PFSK-1 (cell line): ENCODE results near the gene LNX1.

Source experiments
- FOXP2 ChIP-seq: optimal IDR thresholded peaks from 2 replicates; pipeline ENCODE3; 2011; ENCODE audit warnings: borderline replicate concordance, control low read depth, inconsistent platforms; ENCODE audit not compliant: insufficient read depth; ENCODE audit errors: extremely low read length, extremely low read depth
- POLR2AphosphoS5 ChIP-seq: IDR thresholded peaks from 2 replicates; pipeline ENCODE4 v1.6.1; 2012; ENCODE audit warnings: low read depth, mild to moderate bottlenecking, control low read depth, low read length, moderate library complexity
- SIN3A ChIP-seq: IDR thresholded peaks from 2 replicates; pipeline ENCODE4 v1.6.1; 2012; ENCODE audit warnings: mild to moderate bottlenecking, low read length, moderate library complexity, borderline replicate concordance; ENCODE audit not compliant: insufficient read depth
- TAF1 ChIP-seq: IDR thresholded peaks from 2 replicates; pipeline ENCODE4 v1.6.1; 2012; ENCODE audit warnings: low read length, control low read depth, borderline replicate concordance; ENCODE audit not compliant: insufficient read depth
- TF ChIP-seq, protein P1 (sequence below), 2 experiments: IDR thresholded peaks; 2 replicates each; pipeline versions ENCODE4 v1.6.1 to v1.8.0; 2011 to 2012; ENCODE audit warnings: low read depth in 2 of 2, low read length in 2 of 2, control low read depth in 1 of 2, inconsistent platforms in 1 of 2, mild to moderate bottlenecking in 1 of 2, moderate library complexity in 1 of 2; ENCODE audit not compliant: insufficient read depth in 1 of 2

The LNX1 gene

DNA sequence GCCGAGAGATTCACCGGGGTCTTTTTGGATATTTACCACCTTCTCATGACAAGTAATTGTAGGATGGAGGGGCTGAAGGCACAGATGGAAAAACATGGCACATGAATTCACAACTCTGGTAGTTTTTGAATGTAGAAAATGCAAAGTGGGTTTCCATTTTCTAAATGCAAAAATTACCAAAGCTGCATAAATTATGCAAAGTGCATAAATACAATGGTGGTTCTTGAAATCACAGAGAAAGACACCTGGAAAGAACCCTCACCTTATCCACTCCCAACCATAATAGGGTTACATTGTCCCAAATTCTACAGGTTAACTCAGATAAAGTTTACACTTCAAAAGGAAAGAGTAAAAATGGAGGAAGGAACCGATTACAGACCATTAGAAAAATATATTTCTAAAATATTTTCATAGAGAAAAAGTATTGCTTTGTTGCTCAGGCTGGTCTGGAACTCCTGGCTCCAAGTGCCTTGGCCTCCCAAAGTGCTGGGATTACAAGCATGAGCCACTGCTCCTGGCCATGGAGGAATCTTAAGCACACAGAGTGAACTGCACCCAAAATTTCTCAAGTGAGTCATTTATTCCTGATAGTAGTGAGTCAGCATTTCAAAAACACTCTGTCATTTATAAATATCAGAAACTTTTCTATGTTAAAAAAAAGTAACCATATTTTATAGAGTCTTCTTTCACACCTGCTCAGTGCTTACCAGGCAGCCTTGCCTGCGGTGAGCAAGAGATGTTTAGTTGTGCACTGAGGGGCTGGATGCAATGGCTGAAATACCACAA is 112.4 kb downstream of the LNX1 start:
- TF ChIP-seq SIN3A, result no peak

DNA sequence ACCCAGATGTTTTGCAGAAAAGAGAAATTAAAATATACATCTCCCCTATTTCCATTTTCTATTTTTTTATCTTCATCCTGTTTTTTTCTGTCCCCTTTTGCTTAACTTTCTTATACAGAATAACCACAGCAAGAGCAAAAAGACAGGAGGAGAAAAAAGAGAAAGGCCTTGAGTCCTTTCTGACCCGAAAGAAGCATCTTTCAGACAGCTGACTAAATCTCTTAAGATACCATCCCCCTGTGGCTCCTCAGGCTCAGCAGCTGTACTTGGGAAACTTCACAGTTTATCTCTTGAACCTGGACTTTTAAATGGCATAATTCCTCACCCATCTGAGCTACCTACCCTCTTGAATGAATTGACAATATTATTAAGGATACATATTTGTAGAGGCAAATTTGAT is 113.7 kb downstream of the LNX1 start:
- TF ChIP-seq, protein P1, sequence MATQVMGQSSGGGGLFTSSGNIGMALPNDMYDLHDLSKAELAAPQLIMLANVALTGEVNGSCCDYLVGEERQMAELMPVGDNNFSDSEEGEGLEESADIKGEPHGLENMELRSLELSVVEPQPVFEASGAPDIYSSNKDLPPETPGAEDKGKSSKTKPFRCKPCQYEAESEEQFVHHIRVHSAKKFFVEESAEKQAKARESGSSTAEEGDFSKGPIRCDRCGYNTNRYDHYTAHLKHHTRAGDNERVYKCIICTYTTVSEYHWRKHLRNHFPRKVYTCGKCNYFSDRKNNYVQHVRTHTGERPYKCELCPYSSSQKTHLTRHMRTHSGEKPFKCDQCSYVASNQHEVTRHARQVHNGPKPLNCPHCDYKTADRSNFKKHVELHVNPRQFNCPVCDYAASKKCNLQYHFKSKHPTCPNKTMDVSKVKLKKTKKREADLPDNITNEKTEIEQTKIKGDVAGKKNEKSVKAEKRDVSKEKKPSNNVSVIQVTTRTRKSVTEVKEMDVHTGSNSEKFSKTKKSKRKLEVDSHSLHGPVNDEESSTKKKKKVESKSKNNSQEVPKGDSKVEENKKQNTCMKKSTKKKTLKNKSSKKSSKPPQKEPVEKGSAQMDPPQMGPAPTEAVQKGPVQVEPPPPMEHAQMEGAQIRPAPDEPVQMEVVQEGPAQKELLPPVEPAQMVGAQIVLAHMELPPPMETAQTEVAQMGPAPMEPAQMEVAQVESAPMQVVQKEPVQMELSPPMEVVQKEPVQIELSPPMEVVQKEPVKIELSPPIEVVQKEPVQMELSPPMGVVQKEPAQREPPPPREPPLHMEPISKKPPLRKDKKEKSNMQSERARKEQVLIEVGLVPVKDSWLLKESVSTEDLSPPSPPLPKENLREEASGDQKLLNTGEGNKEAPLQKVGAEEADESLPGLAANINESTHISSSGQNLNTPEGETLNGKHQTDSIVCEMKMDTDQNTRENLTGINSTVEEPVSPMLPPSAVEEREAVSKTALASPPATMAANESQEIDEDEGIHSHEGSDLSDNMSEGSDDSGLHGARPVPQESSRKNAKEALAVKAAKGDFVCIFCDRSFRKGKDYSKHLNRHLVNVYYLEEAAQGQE (IDR thresholded peaks at IDR 0.05; ENCODE audit: insufficient read depth in 1 of 2, low read depth in 2 of 2, low read length in 2 of 2), result no peak
- TF ChIP-seq SIN3A, result no peak
- TF ChIP-seq FOXP2, result no peak
- TF ChIP-seq POLR2AphosphoS5, result no peak
- no peak for TF ChIP-seq TAF1

GRCh38 chr4:53477038-53477565 is 114.2 kb downstream of the LNX1 start:
- TF ChIP-seq, protein P1 (IDR thresholded peaks at IDR 0.05; ENCODE audit: insufficient read depth in 1 of 2, low read depth in 2 of 2, low read length in 2 of 2), result no peak

DNA sequence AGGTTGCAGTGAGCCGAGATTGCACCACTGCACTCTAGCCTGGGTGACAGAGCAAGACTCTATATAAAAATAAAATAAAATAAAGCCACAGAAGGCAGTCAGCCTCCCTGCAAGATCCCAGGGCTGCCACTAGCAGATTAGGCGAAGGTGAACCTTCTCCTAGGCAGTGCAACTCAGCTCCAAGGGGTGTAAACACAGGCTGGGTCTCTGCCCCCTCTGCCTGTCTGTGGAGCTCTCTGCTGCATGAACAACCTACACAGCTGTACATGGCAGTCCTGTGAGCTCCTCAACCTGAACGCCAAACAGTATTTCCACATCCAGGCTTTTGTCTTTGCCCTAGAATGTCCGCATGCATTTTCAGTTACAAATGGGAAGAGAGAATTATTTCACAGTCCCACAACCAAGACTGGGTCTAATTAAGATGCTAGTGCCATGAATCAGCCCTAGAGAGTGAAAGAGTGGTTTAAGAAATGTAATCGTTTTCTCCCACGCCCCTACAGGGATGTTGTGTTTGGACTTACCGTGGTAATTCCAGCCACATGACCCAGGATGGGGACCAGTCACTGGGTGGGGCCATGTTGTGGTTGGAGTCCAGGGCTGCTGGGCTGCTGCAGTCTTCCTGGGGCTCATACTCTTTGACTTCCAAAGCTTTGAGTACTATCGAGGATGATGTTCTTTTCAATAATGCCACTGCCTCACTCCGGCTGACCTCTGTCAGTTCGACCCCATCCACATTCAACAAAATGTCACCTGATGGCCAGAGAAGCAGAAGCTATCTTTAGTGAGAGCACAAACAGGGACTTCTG is 114.9 kb downstream of the LNX1 start:
- TF ChIP-seq TAF1, result no peak
- no peak for TF ChIP-seq POLR2AphosphoS5
- no peak for TF ChIP-seq FOXP2
- TF ChIP-seq, protein P1 (IDR thresholded peaks at IDR 0.05; ENCODE audit: insufficient read depth in 1 of 2, low read depth in 2 of 2, low read length in 2 of 2), result no peak
- TF ChIP-seq SIN3A, result no peak

- no peak for TF ChIP-seq POLR2AphosphoS5
- TF ChIP-seq, protein P1 (IDR thresholded peaks at IDR 0.05; ENCODE audit: insufficient read depth in 1 of 2, low read depth in 2 of 2, low read length in 2 of 2), result no peak
- no peak for TF ChIP-seq SIN3A
- no peak for TF ChIP-seq FOXP2
- TF ChIP-seq TAF1, result no peak
Measured at GRCh38 chr4:53465891-53466290, 125.4 kb downstream of the LNX1 start.
